ENCODE data around the gene MFAP3. TPM values are rescaled to one million over a fixed set of nuclear protein-coding genes. Genes with fewer than 3 reads are reported as not detected.
A peak's percentile ranks its signal among the peaks of the same experiment; 100 is the strongest.

MFAP3 gene
- total and polyA plus RNA-seq, 8 donors = 33.6 to 44.0 (median 36.6) TPM

DNA sequence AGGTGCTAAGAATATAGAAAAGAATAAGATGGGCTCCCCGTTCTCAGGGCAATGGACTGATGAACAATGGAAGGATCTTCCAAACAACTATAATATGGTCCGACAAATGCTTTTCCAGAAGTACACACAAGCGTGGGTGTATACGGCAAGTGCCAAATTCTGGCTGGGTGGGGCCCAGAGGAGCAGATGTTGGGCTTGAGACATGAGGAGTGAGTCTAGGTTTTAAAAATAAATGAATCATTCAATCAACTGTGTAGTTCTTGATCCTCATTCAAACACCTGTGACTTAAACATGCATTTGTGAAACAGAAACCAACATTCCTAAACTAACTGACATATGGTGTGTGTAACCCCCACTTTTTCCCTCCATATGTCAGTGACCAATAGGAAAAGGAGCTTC lies 47.9 kb downstream of the MFAP3 start:
- ATAC-seq (no peak), DNase-seq (no peak)
- TF ChIP-seq, protein P1, sequence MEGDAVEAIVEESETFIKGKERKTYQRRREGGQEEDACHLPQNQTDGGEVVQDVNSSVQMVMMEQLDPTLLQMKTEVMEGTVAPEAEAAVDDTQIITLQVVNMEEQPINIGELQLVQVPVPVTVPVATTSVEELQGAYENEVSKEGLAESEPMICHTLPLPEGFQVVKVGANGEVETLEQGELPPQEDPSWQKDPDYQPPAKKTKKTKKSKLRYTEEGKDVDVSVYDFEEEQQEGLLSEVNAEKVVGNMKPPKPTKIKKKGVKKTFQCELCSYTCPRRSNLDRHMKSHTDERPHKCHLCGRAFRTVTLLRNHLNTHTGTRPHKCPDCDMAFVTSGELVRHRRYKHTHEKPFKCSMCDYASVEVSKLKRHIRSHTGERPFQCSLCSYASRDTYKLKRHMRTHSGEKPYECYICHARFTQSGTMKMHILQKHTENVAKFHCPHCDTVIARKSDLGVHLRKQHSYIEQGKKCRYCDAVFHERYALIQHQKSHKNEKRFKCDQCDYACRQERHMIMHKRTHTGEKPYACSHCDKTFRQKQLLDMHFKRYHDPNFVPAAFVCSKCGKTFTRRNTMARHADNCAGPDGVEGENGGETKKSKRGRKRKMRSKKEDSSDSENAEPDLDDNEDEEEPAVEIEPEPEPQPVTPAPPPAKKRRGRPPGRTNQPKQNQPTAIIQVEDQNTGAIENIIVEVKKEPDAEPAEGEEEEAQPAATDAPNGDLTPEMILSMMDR (IDR thresholded peaks at IDR 0.05) = no peak
- H3K36me3 ChIP-seq = no peaks in the 10 kb centered on the region
- no peak overlapping the region for H3K4me3 ChIP-seq
- H3K4me1 ChIP-seq = no peaks in the 10 kb centered on the region
- H3K27ac ChIP-seq = no peak overlapping the region
- intact Hi-C loops (cut with DNase I) = no loop called here
- H3K27me3 ChIP-seq = no peaks in the 10 kb centered on the region
- no peaks in the 10 kb centered on the region for H3K9me3 ChIP-seq

DNA sequence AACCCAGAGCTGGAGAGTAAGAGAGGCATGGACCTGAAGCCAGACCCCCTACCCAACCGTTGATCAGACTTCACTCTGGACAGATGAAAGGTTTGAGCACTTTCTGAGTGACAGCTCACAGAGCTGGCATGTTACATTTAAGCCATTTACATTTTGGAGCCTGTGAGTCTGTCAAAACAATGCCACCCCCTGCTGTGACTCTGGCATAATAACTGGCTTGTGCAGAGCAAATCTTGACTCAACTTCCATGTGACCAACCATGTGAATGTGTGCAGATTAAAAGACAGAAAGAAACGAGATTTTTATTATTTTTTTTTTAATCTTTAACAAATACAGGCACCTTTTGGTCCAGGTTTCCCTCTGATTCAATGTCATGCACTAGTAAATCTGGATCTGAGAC lies 48.5 kb downstream of the MFAP3 start:
- no peak for ATAC-seq
- TF ChIP-seq, protein P1 (IDR thresholded peaks at IDR 0.05) = no peak
- H3K9me3 ChIP-seq = no peaks in the 10 kb centered on the region

DNA sequence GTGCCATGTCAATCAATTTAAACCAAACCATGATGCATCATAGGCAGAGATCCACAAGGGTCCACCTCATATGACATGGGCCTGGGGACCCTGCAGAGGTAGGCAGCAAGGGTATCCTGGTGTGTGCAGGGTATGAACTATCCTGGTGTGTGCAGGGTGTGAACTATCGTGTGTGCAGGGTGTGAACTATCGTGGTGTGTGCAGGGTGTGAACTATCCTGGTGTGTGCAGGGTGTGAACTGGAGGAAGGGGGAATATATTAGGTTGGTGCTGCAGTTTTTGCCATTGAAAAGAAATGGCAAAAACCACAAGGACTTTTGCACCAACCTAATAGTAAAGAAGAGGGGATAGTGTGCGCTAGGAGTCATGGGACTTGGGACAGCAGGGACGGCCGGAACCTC lies 50.0 kb downstream of the MFAP3 start:
- no peak for DNase-seq
- Histone ChIP-seq H3K4me3 (no peak overlapping the region), H3K27ac (no peak overlapping the region), H3K9me3 (no peaks in the 10 kb centered on the region), H3K36me3 (no peaks in the 10 kb centered on the region), H3K27me3 (no peaks in the 10 kb centered on the region), H3K4me1 (peaks cover 0 to 4% of the 10 kb centered on the region in 2 donors)
- TF ChIP-seq, protein P1 (IDR thresholded peaks at IDR 0.05) = no peak
- intact Hi-C loops (cut with DNase I) = no loop called here
- ATAC-seq = no peak

More for the DNA sequence above, 48.5 kb downstream of the MFAP3 start:
- no peak for DNase-seq
- intact Hi-C loops (cut with DNase I) = no loop called here
- no peaks in the 10 kb centered on the region for H3K4me1 ChIP-seq
- H3K4me3 ChIP-seq = no peak overlapping the region
- no peaks in the 10 kb centered on the region for H3K36me3 ChIP-seq
- no peak overlapping the region for H3K27ac ChIP-seq
- H3K27me3 ChIP-seq = no peaks in the 10 kb centered on the region

DNA sequence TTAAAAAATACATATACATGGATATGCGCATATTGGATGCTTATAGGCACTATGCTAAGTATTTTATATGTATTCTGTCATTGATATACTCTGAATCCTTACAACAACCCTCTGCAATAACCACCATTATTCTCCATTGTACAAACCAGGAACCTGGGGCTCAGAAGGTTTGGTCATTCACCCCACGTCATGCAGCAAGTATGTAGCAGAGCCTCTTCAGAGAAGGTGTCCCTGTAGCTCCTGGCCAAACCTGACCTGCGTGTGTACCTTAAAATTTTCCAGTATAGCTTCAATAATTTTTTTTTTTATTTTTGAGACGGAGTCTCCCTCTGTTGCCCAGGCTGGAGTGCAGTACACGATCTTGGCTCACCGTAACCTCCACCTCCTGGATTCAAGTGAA lies 51.9 kb downstream of the MFAP3 start:
- no peaks in the 10 kb centered on the region for H3K36me3 ChIP-seq
- H3K27me3 ChIP-seq = no peaks in the 10 kb centered on the region
- intact Hi-C loops (cut with DNase I) = no loop called here
- TF ChIP-seq, protein P1 (IDR thresholded peaks at IDR 0.05) = no peak
- no peaks in the 10 kb centered on the region for H3K9me3 ChIP-seq
- no peak overlapping the region for H3K4me3 ChIP-seq
- peaks cover 0 to 4% of the 10 kb centered on the region in 2 donors for H3K4me1 ChIP-seq
- ATAC-seq (no peak), DNase-seq (no peak)
- H3K27ac ChIP-seq = no peak overlapping the region

DNA sequence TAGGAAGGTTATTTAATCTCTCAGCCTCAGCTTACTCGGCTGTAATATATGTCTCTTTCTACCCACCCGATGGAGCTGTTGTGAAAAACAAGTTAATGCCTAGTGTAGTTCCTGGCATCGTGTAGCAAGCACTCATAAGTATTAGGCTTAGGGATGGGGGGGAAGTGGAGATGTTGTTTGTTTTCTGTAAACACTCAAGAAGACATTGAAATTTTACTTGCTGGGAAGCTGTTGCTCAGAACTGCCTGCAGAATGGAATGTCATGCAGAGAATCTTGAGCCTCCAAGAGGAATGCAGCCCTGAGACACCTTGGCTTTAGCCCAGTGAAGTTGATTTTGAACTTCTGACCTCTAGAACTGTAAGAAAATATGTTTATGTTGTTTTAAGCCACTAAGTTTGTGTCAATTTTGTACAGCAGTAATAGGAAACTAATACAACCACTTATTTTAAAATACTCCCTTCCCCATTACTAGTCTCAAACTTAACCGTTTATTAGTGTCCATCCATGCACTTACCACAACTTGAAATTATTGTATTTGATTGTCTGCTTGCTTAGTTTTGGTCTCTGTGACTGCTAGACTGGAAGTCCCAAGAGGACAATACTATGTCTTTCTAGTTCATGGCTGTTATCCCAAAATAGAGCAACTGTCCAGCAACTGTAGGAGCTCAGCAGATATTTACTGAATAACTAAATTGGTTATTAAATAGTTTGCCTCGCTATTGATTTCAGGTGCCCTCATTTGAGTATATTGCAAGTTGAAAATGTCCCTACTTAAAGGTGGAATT lies 53.8 kb downstream of the MFAP3 start:
- no peak overlapping the region for H3K4me3 ChIP-seq
- no peaks in the 10 kb centered on the region for H3K36me3 ChIP-seq
- TF ChIP-seq, protein P1 (IDR thresholded peaks at IDR 0.05) = no peak
- no peaks in the 10 kb centered on the region for H3K9me3 ChIP-seq
- ATAC-seq (peak; percentile 33), DNase-seq (peak in 2 of 4 donors; percentile 6 to 26)
- intact Hi-C loops (cut with DNase I) = no loop called here
- H3K4me1 ChIP-seq = peaks cover 0 to 4% of the 10 kb centered on the region in 2 donors
- no peaks in the 10 kb centered on the region for H3K27me3 ChIP-seq
- no peak overlapping the region for H3K27ac ChIP-seq

Data from left lung (tissue), 10 donors.